Stimulated activated CD4-positive, alpha-beta T cell treated with anti-CD3 and anti-CD28 coated beads, Interleukin-1b, Interleukin-23, amount 100 ng/mL, for 1 hour (primary cell): ENCODE results near the gene DENND5B.
"Not testable (repeated sequence)": the region's sequence is repeated elsewhere in the genome, so short reads cannot be mapped to it uniquely, and the experiment has no call there.

Experiments used
- DNase-seq, 2 donors: peaks; one replicate each; pipeline ENCODE4 v3.0.0-alpha.2; 2020; ENCODE audit warnings: low read depth in 2 of 2

DENND5B gene

GRCh38 chr12:31557707-31558106 is 33.2 kb downstream of the DENND5B start:
- DNase-seq, result no peak

- DNase-seq, result not testable (repeated sequence)
Observed at GRCh38 chr12:31555466-31555865, 35.5 kb downstream of the DENND5B start.

- not testable (repeated sequence) for DNase-seq
Observed at GRCh38 chr12:31550590-31550989, 40.3 kb downstream of the DENND5B start.

GRCh38 chr12:31536672-31537071 is 54.3 kb downstream of the DENND5B start:
- DNase-seq, result no peak

GRCh38 chr12:31533470-31533869 is 57.5 kb downstream of the DENND5B start:
- DNase-seq, result no peak

- DNase-seq, result no peak
Observed at GRCh38 chr12:31531893-31532292, 59.0 kb downstream of the DENND5B start.

- no peak for DNase-seq
Observed at GRCh38 chr12:31528095-31528494, 62.8 kb downstream of the DENND5B start.

GRCh38 chr12:31527083-31527482 is 63.9 kb downstream of the DENND5B start:
- DNase-seq, result no peak

GRCh38 chr12:31526158-31526546 is 64.8 kb downstream of the DENND5B start:
- DNase-seq, result no peak

- no peak for DNase-seq
Observed at GRCh38 chr12:31525496-31526157, 65.3 kb downstream of the DENND5B start.

GRCh38 chr12:31524791-31525495 is 66.0 kb downstream of the DENND5B start:
- DNase-seq, result no peak

- no peak for DNase-seq
Observed at GRCh38 chr12:31523306-31523705, 67.6 kb downstream of the DENND5B start.

GRCh38 chr12:31522607-31523006 is 68.3 kb downstream of the DENND5B start:
- no peak for DNase-seq

- no peak for DNase-seq
Observed at GRCh38 chr12:31521964-31522363, 69.0 kb downstream of the DENND5B start.

GRCh38 chr12:31519511-31519910 is 71.4 kb downstream of the DENND5B start:
- no peak for DNase-seq

- DNase-seq, result no peak
Observed at GRCh38 chr12:31518680-31519227, 72.2 kb downstream of the DENND5B start.

GRCh38 chr12:31517994-31518393 is 72.9 kb downstream of the DENND5B start:
- DNase-seq, result no peak

- no peak for DNase-seq
Observed at GRCh38 chr12:31516702-31517101, 74.2 kb downstream of the DENND5B start.

GRCh38 chr12:31514912-31515311 is 76.0 kb downstream of the DENND5B start:
- DNase-seq, result no peak

- DNase-seq, result no peak
Observed at GRCh38 chr12:31510034-31510433, 80.9 kb downstream of the DENND5B start.

- DNase-seq, result no peak
Observed at GRCh38 chr12:31508436-31509150, 82.3 kb downstream of the DENND5B start.

GRCh38 chr12:31507966-31508365 is 83.0 kb downstream of the DENND5B start:
- no peak for DNase-seq
